Measurements from ENCODE around the gene SCN4B. TPM values are rescaled to one million over a fixed set of nuclear protein-coding genes. Genes with fewer than 3 reads are reported as not detected.
A peak's percentile ranks its signal among the peaks of the same experiment; 100 is the strongest.

Gene SCN4B
- polyA plus RNA-seq, 1 experiment, result 0.11 TPM

DNA sequence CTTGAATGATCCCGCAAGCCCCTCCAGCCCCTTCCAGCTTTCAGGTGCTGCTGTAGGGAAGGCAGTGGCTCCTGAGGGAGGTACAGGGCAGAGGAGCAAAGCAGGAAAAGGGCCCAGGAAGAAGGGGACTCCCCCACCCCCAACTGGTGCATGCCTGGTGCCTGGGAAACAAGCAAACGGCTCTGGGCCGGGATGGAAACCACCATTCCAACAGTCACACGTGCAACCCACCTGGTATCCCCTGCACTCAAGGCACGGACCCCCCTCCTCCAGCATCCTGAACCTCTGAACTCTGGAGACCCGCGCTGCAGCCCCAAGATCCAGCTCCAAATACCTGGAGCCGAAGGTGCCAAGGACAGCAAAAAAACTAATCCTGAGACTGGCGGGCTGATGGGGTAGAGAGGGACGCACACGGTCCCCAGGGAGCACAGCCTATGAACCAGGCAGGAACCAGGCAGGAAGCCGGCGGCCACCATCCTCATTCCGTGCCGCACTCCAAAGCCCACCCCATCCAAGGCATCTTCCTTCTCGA is 537 bp downstream of the SCN4B start:
- CTCF ChIA-PET, result interaction anchor here (0.6 to 1.5 kb wide), 3 partner anchors 13 to 206 kb away, joined by 3 to 15 read pairs (median 6); no protein-coding TSS in a partner anchor
- H3K9me3 ChIP-seq (ENCODE audit: control insufficient read depth, insufficient read depth, low read length), result no peaks in the 10 kb centered on the region
- TF ChIP-seq, protein P1, sequence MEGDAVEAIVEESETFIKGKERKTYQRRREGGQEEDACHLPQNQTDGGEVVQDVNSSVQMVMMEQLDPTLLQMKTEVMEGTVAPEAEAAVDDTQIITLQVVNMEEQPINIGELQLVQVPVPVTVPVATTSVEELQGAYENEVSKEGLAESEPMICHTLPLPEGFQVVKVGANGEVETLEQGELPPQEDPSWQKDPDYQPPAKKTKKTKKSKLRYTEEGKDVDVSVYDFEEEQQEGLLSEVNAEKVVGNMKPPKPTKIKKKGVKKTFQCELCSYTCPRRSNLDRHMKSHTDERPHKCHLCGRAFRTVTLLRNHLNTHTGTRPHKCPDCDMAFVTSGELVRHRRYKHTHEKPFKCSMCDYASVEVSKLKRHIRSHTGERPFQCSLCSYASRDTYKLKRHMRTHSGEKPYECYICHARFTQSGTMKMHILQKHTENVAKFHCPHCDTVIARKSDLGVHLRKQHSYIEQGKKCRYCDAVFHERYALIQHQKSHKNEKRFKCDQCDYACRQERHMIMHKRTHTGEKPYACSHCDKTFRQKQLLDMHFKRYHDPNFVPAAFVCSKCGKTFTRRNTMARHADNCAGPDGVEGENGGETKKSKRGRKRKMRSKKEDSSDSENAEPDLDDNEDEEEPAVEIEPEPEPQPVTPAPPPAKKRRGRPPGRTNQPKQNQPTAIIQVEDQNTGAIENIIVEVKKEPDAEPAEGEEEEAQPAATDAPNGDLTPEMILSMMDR (IDR thresholded peaks at IDR 0.05; ENCODE audit: low read depth, low read length), result no peak
- H3K27me3 ChIP-seq (ENCODE audit: control insufficient read depth, insufficient read depth, low read length), result peaks cover 77% of the 10 kb centered on the region
- POLR2A ChIA-PET, result no interaction called here
- peak overlapping the region; percentile 46; the same call in 1 of the 2 replicates for H3K4me3 ChIP-seq (ENCODE audit: low read depth, low read length)
- no peak for DNase-seq (ENCODE audit: low read depth, low spot score)
- H3K27ac ChIP-seq (ENCODE audit: low read depth, low read length), result no peak overlapping the region

DNA sequence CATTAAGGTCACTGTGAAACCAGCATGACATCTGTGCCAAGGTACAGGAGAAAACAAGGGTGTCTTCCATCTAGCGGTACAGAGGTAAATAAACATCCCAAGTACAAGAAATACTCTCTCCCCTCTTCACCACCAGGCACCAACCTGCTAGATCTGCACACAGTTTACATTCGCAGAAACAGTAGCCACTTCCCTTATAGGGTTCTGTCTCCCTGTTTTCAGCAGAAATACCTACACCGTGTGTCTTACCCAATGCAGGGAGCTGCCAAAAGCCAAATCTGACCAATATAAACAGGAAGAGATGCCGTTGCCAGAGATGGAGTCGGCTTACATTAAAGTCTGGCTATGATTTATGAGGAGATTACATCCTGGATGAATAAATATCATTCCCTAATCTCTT is 1.2 kb downstream of the SCN4B start:
- Histone ChIP-seq H3K27me3 (ENCODE audit: control insufficient read depth, insufficient read depth, low read length) (peaks cover 77% of the 10 kb centered on the region), H3K27ac (ENCODE audit: low read depth, low read length) (no peak overlapping the region), H3K9me3 (ENCODE audit: control insufficient read depth, insufficient read depth, low read length) (no peaks in the 10 kb centered on the region), H3K4me3 (ENCODE audit: low read depth, low read length) (no peak overlapping the region)
- TF ChIP-seq, protein P1 (IDR thresholded peaks at IDR 0.05; ENCODE audit: low read depth, low read length), result no peak
- ChIA-PET CTCF (interaction anchor here (1.2 to 1.3 kb wide), 2 partner anchors 20 to 202 kb away, joined by 3 to 5 read pairs; no protein-coding TSS in a partner anchor), POLR2A (no interaction called here)
- no peak for DNase-seq (ENCODE audit: low read depth, low spot score)

DNA sequence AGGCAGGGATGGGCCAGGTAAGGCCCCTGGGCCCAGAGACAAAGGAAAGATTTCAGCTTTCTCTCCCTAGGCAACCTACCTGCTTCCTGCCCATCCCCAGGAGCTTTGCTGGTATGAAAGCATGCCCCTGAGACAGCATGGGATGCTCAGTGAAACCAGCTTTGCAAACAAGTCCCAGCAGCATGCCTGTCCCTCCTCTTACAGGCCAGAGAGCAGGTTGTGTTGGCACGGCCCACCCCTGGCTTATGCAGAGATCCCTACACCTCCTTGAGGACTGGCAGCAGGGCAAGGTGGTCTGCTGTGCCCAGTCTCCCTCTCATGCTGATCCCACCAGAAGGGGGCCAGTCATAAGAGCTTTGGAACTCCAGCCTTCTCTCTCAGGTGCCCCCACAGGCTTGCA is 3.1 kb downstream of the SCN4B start:
- peaks cover 72% of the 10 kb centered on the region for H3K27me3 ChIP-seq (ENCODE audit: control insufficient read depth, insufficient read depth, low read length)
- H3K27ac ChIP-seq (ENCODE audit: low read depth, low read length), result no peak overlapping the region
- H3K9me3 ChIP-seq (ENCODE audit: control insufficient read depth, insufficient read depth, low read length), result no peaks in the 10 kb centered on the region; the same call in 1 of the 2 replicates
- no peak for DNase-seq (ENCODE audit: low read depth, low spot score)
- ChIA-PET POLR2A (no interaction called here), CTCF (interaction anchor here (0.9 kb wide), 1 partner anchor 22 kb away, joined by 3 read pairs; no protein-coding TSS in a partner anchor)
- TF ChIP-seq, protein P1 (IDR thresholded peaks at IDR 0.05; ENCODE audit: low read depth, low read length), result no peak
- H3K4me3 ChIP-seq (ENCODE audit: low read depth, low read length), result no peak overlapping the region

DNA sequence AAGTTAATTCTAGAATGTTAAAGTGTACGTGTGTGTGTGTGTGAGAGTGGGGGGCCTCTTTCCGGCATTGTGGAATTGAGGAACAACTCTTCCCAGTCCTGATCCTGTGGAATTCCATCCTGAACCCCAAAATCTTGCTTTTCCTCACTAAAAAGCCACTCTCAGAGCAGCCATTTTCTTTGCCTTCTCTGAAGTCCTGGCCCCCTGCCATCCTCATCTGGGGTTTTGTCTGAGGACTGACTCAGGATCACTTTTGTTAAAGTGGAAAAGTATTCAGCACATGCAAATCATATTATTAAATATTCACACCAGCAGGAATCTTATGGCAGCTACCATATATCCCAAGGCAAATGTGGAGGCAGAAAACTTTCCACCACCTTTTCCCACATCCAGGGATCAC is 3.8 kb downstream of the SCN4B start:
- no peak for DNase-seq (ENCODE audit: low read depth, low spot score)
- H3K9me3 ChIP-seq (ENCODE audit: control insufficient read depth, insufficient read depth, low read length), result no peaks in the 10 kb centered on the region; the same call in 1 of the 2 replicates
- TF ChIP-seq, protein P1 (IDR thresholded peaks at IDR 0.05; ENCODE audit: low read depth, low read length), result no peak
- H3K27me3 ChIP-seq (ENCODE audit: control insufficient read depth, insufficient read depth, low read length), result peaks cover 72% of the 10 kb centered on the region
- ChIA-PET POLR2A (no interaction called here), CTCF (interaction anchor here (0.9 kb wide), 2 partner anchors 22 kb away, joined by 3 to 5 read pairs; no protein-coding TSS in a partner anchor)
- no peak overlapping the region for H3K27ac ChIP-seq (ENCODE audit: low read depth, low read length)
- no peak overlapping the region for H3K4me3 ChIP-seq (ENCODE audit: low read depth, low read length)

DNA sequence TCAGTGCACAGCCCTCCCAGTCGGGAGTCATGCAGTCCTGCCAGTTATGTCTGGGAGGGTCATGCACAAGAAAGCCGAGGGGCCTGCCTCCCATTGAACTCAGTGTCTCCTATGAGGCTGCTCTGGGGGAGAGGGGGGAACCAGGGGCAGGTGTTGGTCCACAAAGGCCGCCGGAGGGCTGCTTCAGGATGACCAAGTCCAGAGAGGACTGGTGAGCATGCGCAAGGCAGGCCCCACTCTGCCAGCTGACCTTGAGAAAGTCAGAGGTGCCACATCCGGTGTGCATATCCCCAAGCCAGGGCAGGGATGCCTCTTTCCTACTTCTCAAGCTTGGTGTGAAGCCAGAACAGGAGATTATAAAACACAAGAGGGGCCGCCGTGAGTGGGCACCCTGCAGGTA is 4.4 kb downstream of the SCN4B start:
- Histone ChIP-seq H3K27ac (ENCODE audit: low read depth, low read length) (no peak overlapping the region), H3K4me3 (ENCODE audit: low read depth, low read length) (no peak overlapping the region), H3K9me3 (ENCODE audit: control insufficient read depth, insufficient read depth, low read length) (no peaks in the 10 kb centered on the region; the same call in 1 of the 2 replicates), H3K27me3 (ENCODE audit: control insufficient read depth, insufficient read depth, low read length) (peaks cover 68% of the 10 kb centered on the region)
- POLR2A ChIA-PET, result no interaction called here
- TF ChIP-seq, protein P1 (IDR thresholded peaks at IDR 0.05; ENCODE audit: low read depth, low read length), result no peak
- no peak for DNase-seq (ENCODE audit: low read depth, low spot score)
- CTCF ChIA-PET, result interaction anchor here (0.6 to 0.9 kb wide), 2 partner anchors 23 to 1576 kb away, joined by 3 to 5 read pairs; no protein-coding TSS in a partner anchor

Measured in AG04450 (cell line).